Activated T-helper 2 cell treated with anti-CD3 and anti-CD28 coated beads, Interferon-gamma antibody, Interleukin-2, Interleukin-4, amounts not matched to agents 10 μg/mL and 5 μg/mL and 100 μg/mL, durations not matched to agents 14 hours and 24 hours and 36 hours (primary cell): ENCODE data around the gene PREPL. TPM values are rescaled to one million over a fixed set of nuclear protein-coding genes. Genes with fewer than 3 reads are reported as not detected.
"Not testable (repeated sequence)": the region's sequence is repeated elsewhere in the genome, so short reads cannot be mapped to it uniquely, and the experiment has no call there.

Experiments
- DNase-seq: peaks from one replicate; pipeline ENCODE4 v3.0.0; 2021; ENCODE audit warnings: low spot score
- H3K27ac Mint-ChIP-seq: one replicate; pipeline ENCODE4 v1.8.0; 2021; ENCODE audit warnings: mixed read lengths
- H3K27me3 Mint-ChIP-seq: one replicate; pipeline ENCODE4 v1.8.0; 2021; ENCODE audit warnings: low read depth, mixed read lengths
- H3K36me3 Mint-ChIP-seq: one replicate; pipeline ENCODE4 v1.8.0; 2021; ENCODE audit warnings: low read depth, mixed read lengths
- H3K4me1 Mint-ChIP-seq: one replicate; pipeline ENCODE4 v1.8.0; 2021; ENCODE audit warnings: low read depth, mixed read lengths
- H3K4me3 Mint-ChIP-seq: one replicate; pipeline ENCODE4 v1.8.0; 2021; ENCODE audit warnings: low read depth, mild to moderate bottlenecking, moderate library complexity, mixed read lengths
- H3K9me3 Mint-ChIP-seq: one replicate; pipeline ENCODE4 v1.8.0; 2021; ENCODE audit warnings: mixed read lengths
- intact Hi-C: fragments of 100-400 bp; cut with micrococcal nuclease; formaldehyde crosslinking; loops from one replicate; pipeline ENCODE4 v1.15.1; 2023
- total RNA-seq: library from RNA; stranded (reverse); gene quantifications from 2 replicates; pipeline ENCODE4 v1.2.3, GENCODE V29; 2022

PREPL gene
- total RNA-seq, result 29.7 and 30.1 TPM in 2 replicates

DNA sequence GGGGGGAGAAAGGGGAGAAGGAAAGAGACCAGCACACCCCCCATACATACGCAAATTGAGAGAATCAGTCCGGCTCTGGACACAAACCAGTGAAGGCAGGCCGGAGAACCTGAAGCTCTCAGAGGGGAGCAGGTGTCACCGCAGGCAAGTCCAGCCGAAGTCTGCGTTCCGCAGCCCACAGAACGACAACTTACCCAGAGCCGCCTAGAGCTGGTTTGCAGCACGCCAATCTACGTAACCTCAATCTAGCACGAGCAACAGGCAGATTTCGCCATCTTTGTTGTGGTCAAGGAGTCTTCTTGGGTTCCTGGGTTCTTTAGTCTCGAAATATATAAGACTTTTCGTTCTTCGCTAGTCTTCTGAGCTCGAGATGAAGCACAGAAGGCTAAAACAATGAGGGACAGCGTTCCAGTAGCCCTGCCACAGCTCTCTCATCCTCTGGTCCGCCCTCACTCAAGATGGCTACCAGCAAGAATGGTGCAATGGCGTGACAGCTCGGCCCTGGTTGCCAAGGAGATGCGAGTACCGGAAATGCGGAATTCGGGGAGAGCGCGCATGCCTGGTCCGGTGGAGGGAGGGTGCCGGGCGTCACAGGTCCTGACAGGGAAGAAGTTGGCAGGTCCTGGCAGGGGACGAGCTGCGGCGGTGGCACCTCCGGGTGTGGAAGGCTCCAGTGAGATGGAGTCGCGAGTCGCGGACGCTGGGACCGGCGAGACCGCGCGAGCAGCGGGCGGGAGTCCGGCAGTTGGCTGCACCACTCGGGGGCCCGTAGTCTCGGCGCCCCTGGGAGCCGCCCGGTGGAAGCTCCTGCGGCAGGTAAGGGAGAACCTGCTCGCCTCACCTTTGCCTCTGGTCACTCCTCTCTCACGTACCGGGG is at the start of gene PREPL, which contains the start of gene CAMKMT:
Gene PREPL (minus strand): TSS at position 165 of the 877 bp plus-strand sequence. CDS start 15,152 bp downstream, outside the sequence.
Gene CAMKMT (plus strand): TSS at position 618 of the 877 bp plus-strand sequence.
- Mint-ChIP-seq H3K4me3 (peak within 1 kb of the TSS; percentile 100), H3K4me1 (peaks cover 36% of the 10 kb centered on the region), H3K36me3 (peaks cover 13% of the 10 kb centered on the region), H3K27me3 (no peaks in the 10 kb centered on the region), H3K27ac (peak within 1 kb of the TSS; percentile 99), H3K9me3 (no peaks in the 10 kb centered on the region)
- peak; percentile 97 for DNase-seq
- intact Hi-C loops, result loop anchor here (1.0 to 10.0 kb wide), 6 partner anchors 193 to 1549 kb away; partner anchors contain the start of gene PPM1B

GRCh38 chr2:44398243-44398897 is 37.1 kb upstream of the PREPL start:
- peaks cover 1% of the 10 kb centered on the region for H3K36me3 Mint-ChIP-seq
- no peak overlapping the region for H3K4me3 Mint-ChIP-seq
- H3K9me3 Mint-ChIP-seq, result no peaks in the 10 kb centered on the region
- H3K4me1 Mint-ChIP-seq, result no peaks in the 10 kb centered on the region
- no peak for DNase-seq
- H3K27ac Mint-ChIP-seq, result no peak overlapping the region
- H3K27me3 Mint-ChIP-seq, result no peaks in the 10 kb centered on the region
- intact Hi-C loops, result no loop called here

- Mint-ChIP-seq H3K4me3 (no peak overlapping the region), H3K36me3 (no peaks in the 10 kb centered on the region), H3K4me1 (no peaks in the 10 kb centered on the region), H3K27ac (no peak overlapping the region), H3K27me3 (no peaks in the 10 kb centered on the region), H3K9me3 (no peaks in the 10 kb centered on the region)
- intact Hi-C loops, result no loop called here
- DNase-seq, result no peak
These were observed 36.3 kb upstream of the PREPL start for GRCh38 chr2:44397447-44398175.

GRCh38 chr2:44392338-44392943 is 31.1 kb upstream of the PREPL start:
- no peaks in the 10 kb centered on the region for H3K27me3 Mint-ChIP-seq
- intact Hi-C loops, result loop anchor here (5.0 kb wide), 1 partner anchor 560 kb away; no protein-coding TSS in a partner anchor
- H3K4me1 Mint-ChIP-seq, result no peaks in the 10 kb centered on the region
- no peak for DNase-seq
- H3K27ac Mint-ChIP-seq, result no peak overlapping the region
- no peaks in the 10 kb centered on the region for H3K9me3 Mint-ChIP-seq
- peaks cover 4% of the 10 kb centered on the region for H3K36me3 Mint-ChIP-seq
- H3K4me3 Mint-ChIP-seq, result no peak overlapping the region

DNA sequence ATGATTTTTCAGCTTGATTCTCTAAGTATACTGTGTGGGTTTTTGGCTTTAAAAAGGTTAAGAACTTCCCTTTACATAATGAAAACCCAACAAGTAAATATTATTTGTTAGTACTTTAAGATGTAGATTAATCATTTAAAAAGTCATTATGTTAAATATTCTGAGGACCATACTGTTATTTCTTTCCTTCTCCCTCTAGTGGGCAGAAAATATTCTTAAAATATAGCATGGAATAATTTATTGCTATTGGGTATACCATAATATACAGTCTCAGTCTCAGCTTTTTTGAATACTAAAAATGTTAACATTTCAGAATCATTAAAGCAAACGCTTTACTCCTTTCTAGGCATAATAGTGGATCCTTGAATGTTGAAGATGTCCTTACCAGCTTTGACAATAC is 28.6 kb upstream of the PREPL start:
- peaks cover 2% of the 10 kb centered on the region for H3K4me1 Mint-ChIP-seq
- peaks cover 3% of the 10 kb centered on the region for H3K9me3 Mint-ChIP-seq
- no peak overlapping the region for H3K4me3 Mint-ChIP-seq
- intact Hi-C loops, result loop anchor here (5.0 kb wide), 1 partner anchor 562 kb away; no protein-coding TSS in a partner anchor
- peaks cover 13% of the 10 kb centered on the region for H3K36me3 Mint-ChIP-seq
- DNase-seq, result no peak
- no peaks in the 10 kb centered on the region for H3K27me3 Mint-ChIP-seq
- H3K27ac Mint-ChIP-seq, result no peak overlapping the region

DNA sequence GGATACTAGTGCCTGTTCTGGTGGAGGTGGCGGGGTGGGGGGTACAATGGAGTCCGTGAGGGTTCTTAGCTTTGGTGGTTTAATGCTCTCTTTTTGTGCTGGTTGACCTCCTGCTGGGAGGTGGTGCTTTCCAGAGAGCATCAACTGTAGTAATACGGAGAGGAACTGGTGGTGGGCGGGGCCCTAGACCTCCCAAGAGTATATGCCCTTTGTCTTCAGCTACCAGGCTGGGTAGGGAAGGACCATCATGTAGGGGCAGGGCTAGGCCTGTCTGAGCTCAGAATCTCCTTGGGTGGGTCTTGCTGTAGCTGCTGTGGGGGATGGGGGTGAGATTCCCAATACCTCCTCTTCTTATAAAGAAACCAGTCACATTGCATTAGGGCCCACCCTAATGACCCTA is 27.6 kb upstream of the PREPL start:
- DNase-seq, result no peak
- no peak overlapping the region for H3K27ac Mint-ChIP-seq
- H3K4me1 Mint-ChIP-seq, result peaks cover 2% of the 10 kb centered on the region
- H3K4me3 Mint-ChIP-seq, result no peak overlapping the region
- H3K27me3 Mint-ChIP-seq, result no peaks in the 10 kb centered on the region
- peaks cover 10% of the 10 kb centered on the region for H3K9me3 Mint-ChIP-seq
- peaks cover 23% of the 10 kb centered on the region for H3K36me3 Mint-ChIP-seq
- intact Hi-C loops, result no loop called here

DNA sequence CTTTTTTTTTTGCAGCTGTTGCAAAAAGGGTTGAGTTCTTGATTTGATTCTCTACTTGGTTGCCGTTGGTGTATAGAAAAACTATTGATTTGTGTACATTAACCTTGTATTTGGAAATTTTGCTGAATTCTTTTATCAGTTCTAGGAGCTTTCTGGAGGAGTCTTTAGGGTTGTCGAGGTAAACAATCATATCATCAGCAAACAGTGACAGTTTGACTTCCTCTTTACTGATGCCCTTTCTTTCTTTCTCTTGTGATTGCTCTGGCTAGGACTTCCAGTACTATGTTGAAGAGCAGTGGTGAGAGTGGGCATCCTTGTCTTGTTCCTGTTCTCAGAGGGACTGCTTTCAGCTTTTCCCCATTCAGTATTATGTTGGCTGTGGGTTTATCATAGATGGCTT is 23.9 kb upstream of the PREPL start:
- H3K27ac Mint-ChIP-seq, H3K4me3 Mint-ChIP-seq, intact Hi-C loops, H3K4me1 Mint-ChIP-seq, H3K27me3 Mint-ChIP-seq, DNase-seq: not testable (repeated sequence)
- Mint-ChIP-seq H3K36me3 (peaks cover 36% of the 10 kb centered on the region), H3K9me3 (peaks cover 10% of the 10 kb centered on the region)

GRCh38 chr2:44377486-44377885 is 16.2 kb upstream of the PREPL start:
- no peak for DNase-seq
- H3K4me3 Mint-ChIP-seq, result no peak overlapping the region
- intact Hi-C loops, result no loop called here
- H3K27ac Mint-ChIP-seq, result no peak overlapping the region
- H3K9me3 Mint-ChIP-seq, result no peaks in the 10 kb centered on the region
- no peaks in the 10 kb centered on the region for H3K27me3 Mint-ChIP-seq
- peaks cover 26% of the 10 kb centered on the region for H3K36me3 Mint-ChIP-seq
- peaks cover 1% of the 10 kb centered on the region for H3K4me1 Mint-ChIP-seq

DNA sequence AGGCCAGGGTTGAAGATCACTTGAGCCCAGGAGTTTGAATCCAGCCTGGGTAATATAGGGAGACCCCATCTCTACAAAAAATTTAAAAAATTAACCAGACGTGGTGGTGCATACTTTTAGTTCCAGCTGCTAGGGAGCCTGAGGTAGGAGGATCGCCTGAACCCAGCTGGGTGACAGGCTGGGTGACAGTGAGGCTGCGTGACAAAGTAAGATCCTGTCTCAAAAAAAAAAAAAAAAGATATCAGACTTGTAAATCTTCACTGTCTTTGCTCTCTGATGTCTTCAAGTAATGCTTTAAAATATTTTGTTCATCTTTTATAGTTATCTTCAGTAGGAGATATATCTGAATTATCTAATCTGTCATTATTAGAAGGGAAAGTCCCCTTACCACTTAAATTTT is 11.0 kb upstream of the PREPL start:
- Mint-ChIP-seq H3K4me1 (peaks cover 10% of the 10 kb centered on the region), H3K9me3 (no peaks in the 10 kb centered on the region), H3K36me3 (peaks cover 18% of the 10 kb centered on the region), H3K4me3 (no peak overlapping the region), H3K27ac (no peak overlapping the region), H3K27me3 (no peaks in the 10 kb centered on the region)
- intact Hi-C loops, result no loop called here
- DNase-seq, result no peak

DNA sequence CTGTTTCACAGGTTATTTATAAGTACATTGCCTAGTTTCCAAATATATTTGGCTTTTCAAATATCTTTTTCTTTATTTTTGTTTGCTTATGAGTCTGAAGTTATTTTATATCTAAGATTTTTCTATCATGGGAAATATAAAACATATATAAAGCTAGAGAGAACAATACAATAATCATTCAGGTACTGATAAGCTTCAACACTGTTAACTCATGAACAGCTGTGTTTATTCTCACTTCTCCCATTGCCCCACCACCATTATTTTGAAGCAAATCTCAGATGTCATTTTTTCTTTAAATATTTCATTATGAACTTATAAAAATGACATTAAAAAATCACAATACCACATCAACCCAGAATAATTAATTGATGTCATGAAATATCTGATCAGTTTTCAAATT is 10.2 kb upstream of the PREPL start:
- Mint-ChIP-seq H3K9me3 (no peaks in the 10 kb centered on the region), H3K36me3 (peaks cover 18% of the 10 kb centered on the region), H3K4me1 (peaks cover 10% of the 10 kb centered on the region), H3K27me3 (no peaks in the 10 kb centered on the region), H3K27ac (no peak overlapping the region), H3K4me3 (no peak overlapping the region)
- DNase-seq, result no peak
- intact Hi-C loops, result no loop called here

- H3K9me3 Mint-ChIP-seq, result no peaks in the 10 kb centered on the region
- peaks cover 21% of the 10 kb centered on the region for H3K36me3 Mint-ChIP-seq
- no peak overlapping the region for H3K27ac Mint-ChIP-seq
- DNase-seq, result no peak
- peaks cover 17% of the 10 kb centered on the region for H3K4me1 Mint-ChIP-seq
- intact Hi-C loops, result loop anchor here (10.0 kb wide), 1 partner anchor 205 kb away; no protein-coding TSS in a partner anchor
- no peaks in the 10 kb centered on the region for H3K27me3 Mint-ChIP-seq
- no peak overlapping the region for H3K4me3 Mint-ChIP-seq
These were observed 8.1 kb upstream of the PREPL start for GRCh38 chr2:44369392-44369791.

DNA sequence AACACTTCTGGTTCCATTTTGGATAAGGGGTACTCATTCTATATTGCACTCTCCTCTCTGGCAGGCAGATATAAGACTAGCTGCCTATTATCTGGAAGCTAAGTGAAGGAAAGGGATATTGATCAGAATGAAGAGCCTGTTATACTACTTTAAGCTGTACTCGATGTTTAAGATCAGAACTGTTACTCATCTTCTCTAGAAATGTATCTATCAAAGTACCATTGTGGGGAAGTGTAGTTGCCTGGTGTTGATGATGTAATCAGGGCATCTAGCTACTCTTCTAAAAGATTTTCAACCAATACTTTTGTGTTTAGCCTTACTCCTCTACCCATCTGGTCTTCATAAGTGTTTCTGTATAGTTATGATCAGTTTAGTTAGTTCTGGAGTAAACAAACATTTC is 6.3 kb upstream of the PREPL start:
- H3K9me3 Mint-ChIP-seq, result no peaks in the 10 kb centered on the region
- peak overlapping the region; percentile 49 for H3K27ac Mint-ChIP-seq
- H3K27me3 Mint-ChIP-seq, result no peaks in the 10 kb centered on the region
- H3K4me1 Mint-ChIP-seq, result peaks cover 22% of the 10 kb centered on the region
- intact Hi-C loops, result loop anchor here (10.0 kb wide), 1 partner anchor 207 kb away; no protein-coding TSS in a partner anchor
- DNase-seq, result no peak
- peaks cover 15% of the 10 kb centered on the region for H3K36me3 Mint-ChIP-seq
- no peak overlapping the region for H3K4me3 Mint-ChIP-seq
